Smooth muscle cell (in vitro differentiated cells): ENCODE measurements around the gene CADM2. TPM values are rescaled to one million over a fixed set of nuclear protein-coding genes. Genes with fewer than 3 reads are reported as not detected.

Experiments
- DNase-seq: peaks from one replicate; lab custom pipeline; 2025; ENCODE audit not compliant: unreplicated experiment; lab: John Stamatoyannopoulos, UW
- H2AFZ ChIP-seq: fragments of 200-600 bp; sonication (generic); 2 replicates; pipeline ENCODE4 v1.6.0; 2016; ENCODE audit warnings: antibody characterized with exemption, low read depth, mild to moderate bottlenecking
- H3F3A ChIP-seq: fragments of 200-600 bp; sonication (generic); 2 replicates; pipeline ENCODE4 v1.6.0; 2017; ENCODE audit warnings: antibody characterized with exemption, low read depth
- H3K27ac ChIP-seq: fragments of 200-600 bp; sonication (generic); 2 replicates; pipeline ENCODE4 v1.5.1; 2016; ENCODE audit warnings: low read depth, mild to moderate bottlenecking
- H3K27me3 ChIP-seq: fragments of 200-600 bp; sonication (generic); 2 replicates; pipeline ENCODE4 v1.6.1; 2016; ENCODE audit warnings: low read depth, mild to moderate bottlenecking
- H3K36me3 ChIP-seq: fragments of 200-600 bp; sonication (generic); 2 replicates; pipeline ENCODE4 v1.5.1; 2016; ENCODE audit warnings: low read depth
- H3K4me1 ChIP-seq: fragments of 200-600 bp; sonication (generic); 2 replicates; pipeline ENCODE4 v1.5.1; 2016; ENCODE audit warnings: low read depth
- H3K4me2 ChIP-seq: fragments of 200-600 bp; sonication (generic); 2 replicates; pipeline ENCODE4 v1.6.0; 2016; ENCODE audit warnings: mild to moderate bottlenecking
- H3K4me3 ChIP-seq: fragments of 200-600 bp; sonication (generic); 2 replicates; pipeline ENCODE4 v1.5.1; 2016; ENCODE audit warnings: mild to moderate bottlenecking
- H3K79me2 ChIP-seq: fragments of 200-600 bp; sonication (generic); 2 replicates; pipeline ENCODE4 v1.6.0; 2016; ENCODE audit warnings: low read depth, mild to moderate bottlenecking
- H3K9ac ChIP-seq: fragments of 200-600 bp; sonication (generic); 2 replicates; pipeline ENCODE4 v1.6.0; 2016; ENCODE audit warnings: low read depth
- H3K9me3 ChIP-seq: fragments of 200-600 bp; sonication (generic); replicated peaks from 2 replicates; pipeline ENCODE4 v1.5.1; 2016; ENCODE audit warnings: low read depth
- H4K20me1 ChIP-seq: fragments of 200-600 bp; sonication (generic); 2 replicates; pipeline ENCODE4 v1.6.0; 2016; ENCODE audit warnings: low read depth
- WGBS: methylation state at CpG from one replicate; pipeline ENCODE4 v1.1.7; 2016; ENCODE audit warnings: low lambda C conversion rate; 5-methylcytosine and 5-hydroxymethylcytosine counted together
- polyA plus RNA-seq: library from polyadenylated mRNA; unstranded; fragments of >200 nt; fragmentation: Nextera tagmentation; extraction: Ambion mirVana; gene quantifications from 2 replicates; pipeline ENCODE4 v1.2.1, GENCODE V29; 2016
- total RNA-seq: library from RNA; depleted of rRNA; stranded (reverse); fragments of >200 nt; gene quantifications from 2 replicates; pipeline ENCODE4 v1.2.3, GENCODE V29; 2014
- TF ChIP-seq, protein P1 (sequence below): fragments of 200-600 bp; sonication (generic); IDR thresholded peaks from 2 replicates; pipeline ENCODE4 v1.5.1; 2017; ENCODE audit warnings: borderline replicate concordance, mild to moderate bottlenecking, antibody characterized with exemption; ENCODE audit not compliant: insufficient read depth, poor library complexity, severe bottlenecking

The CADM2 gene
- total and polyA plus RNA-seq, 2 experiments from 2014 or later: 0.13 TPM; not detected in 1

GRCh38 chr3:85251766-85252165, 293.0 kb downstream of the CADM2 start:
- Histone ChIP-seq H3K9me3 (no peaks in the 10 kb centered on the region), H3K79me2 (no peaks in the 10 kb centered on the region), H2AFZ (no peak overlapping the region), H3K27ac (no peak overlapping the region), H3K27me3 (no peaks in the 10 kb centered on the region), H3K4me2 (no peak overlapping the region), H3K9ac (no peak overlapping the region), H3F3A (no peaks in the 10 kb centered on the region), H3K4me3 (no peak overlapping the region), H3K4me1 (no peaks in the 10 kb centered on the region), H4K20me1 (no peaks in the 10 kb centered on the region), H3K36me3 (no peaks in the 10 kb centered on the region)
- 95% methylated on average over 1 of the region's 1 CpG for WGBS
- DNase-seq: no peak
- TF ChIP-seq, protein P1, sequence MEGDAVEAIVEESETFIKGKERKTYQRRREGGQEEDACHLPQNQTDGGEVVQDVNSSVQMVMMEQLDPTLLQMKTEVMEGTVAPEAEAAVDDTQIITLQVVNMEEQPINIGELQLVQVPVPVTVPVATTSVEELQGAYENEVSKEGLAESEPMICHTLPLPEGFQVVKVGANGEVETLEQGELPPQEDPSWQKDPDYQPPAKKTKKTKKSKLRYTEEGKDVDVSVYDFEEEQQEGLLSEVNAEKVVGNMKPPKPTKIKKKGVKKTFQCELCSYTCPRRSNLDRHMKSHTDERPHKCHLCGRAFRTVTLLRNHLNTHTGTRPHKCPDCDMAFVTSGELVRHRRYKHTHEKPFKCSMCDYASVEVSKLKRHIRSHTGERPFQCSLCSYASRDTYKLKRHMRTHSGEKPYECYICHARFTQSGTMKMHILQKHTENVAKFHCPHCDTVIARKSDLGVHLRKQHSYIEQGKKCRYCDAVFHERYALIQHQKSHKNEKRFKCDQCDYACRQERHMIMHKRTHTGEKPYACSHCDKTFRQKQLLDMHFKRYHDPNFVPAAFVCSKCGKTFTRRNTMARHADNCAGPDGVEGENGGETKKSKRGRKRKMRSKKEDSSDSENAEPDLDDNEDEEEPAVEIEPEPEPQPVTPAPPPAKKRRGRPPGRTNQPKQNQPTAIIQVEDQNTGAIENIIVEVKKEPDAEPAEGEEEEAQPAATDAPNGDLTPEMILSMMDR: no peak

GRCh38 chr3:85252686-85253085, 293.9 kb downstream of the CADM2 start:
- WGBS: 47% methylated on average over 1 of the region's 1 CpG
- TF ChIP-seq, protein P1: no peak
- H3K36me3 ChIP-seq: no peaks in the 10 kb centered on the region

GRCh38 chr3:85254738-85255137, 295.9 kb downstream of the CADM2 start:
- H3K36me3 ChIP-seq: no peaks in the 10 kb centered on the region
- no peak overlapping the region for H3K27ac ChIP-seq
- no peaks in the 10 kb centered on the region for H4K20me1 ChIP-seq
- H3K9ac ChIP-seq: no peak overlapping the region
- no peaks in the 10 kb centered on the region for H3K4me1 ChIP-seq
- H3K9me3 ChIP-seq: no peaks in the 10 kb centered on the region
- H3K27me3 ChIP-seq: no peaks in the 10 kb centered on the region
- H3K4me3 ChIP-seq: no peak overlapping the region
- H3K79me2 ChIP-seq: no peaks in the 10 kb centered on the region
- H3F3A ChIP-seq: no peaks in the 10 kb centered on the region
- no peak overlapping the region for H3K4me2 ChIP-seq
- DNase-seq: no peak
- WGBS: 76% methylated on average over 3 of the region's 3 CpGs
- H2AFZ ChIP-seq: no peak overlapping the region
- TF ChIP-seq, protein P1: no peak

More at GRCh38 chr3:85252686-85253085, 293.9 kb downstream of the CADM2 start:
- H3K4me3 ChIP-seq: no peak overlapping the region
- H2AFZ ChIP-seq: no peak overlapping the region
- no peak for DNase-seq
- no peaks in the 10 kb centered on the region for H4K20me1 ChIP-seq
- no peaks in the 10 kb centered on the region for H3K79me2 ChIP-seq
- no peaks in the 10 kb centered on the region for H3F3A ChIP-seq
- H3K27ac ChIP-seq: no peak overlapping the region
- no peak overlapping the region for H3K9ac ChIP-seq
- no peaks in the 10 kb centered on the region for H3K9me3 ChIP-seq
- no peak overlapping the region for H3K4me2 ChIP-seq
- no peaks in the 10 kb centered on the region for H3K27me3 ChIP-seq
- H3K4me1 ChIP-seq: no peaks in the 10 kb centered on the region

DNA sequence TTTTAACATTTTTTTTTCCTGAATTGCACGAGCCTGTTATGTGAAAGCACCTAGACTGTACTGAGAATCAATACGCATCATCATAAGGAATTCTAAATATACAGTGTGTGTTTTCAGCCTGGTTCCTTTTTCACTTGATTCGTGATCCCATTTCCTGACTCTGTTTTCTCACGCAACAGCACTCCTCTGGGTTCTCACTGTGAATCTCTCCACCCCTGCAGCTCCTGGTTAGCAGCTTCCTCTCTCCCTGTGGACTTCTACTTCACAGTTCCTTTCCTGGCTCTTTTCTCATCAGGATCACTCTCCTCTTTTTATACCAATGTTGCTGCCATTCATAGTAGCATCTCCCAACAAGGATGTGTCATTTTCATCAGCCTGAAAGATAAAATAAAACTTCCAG, 297.2 kb downstream of the CADM2 start:
- no peaks in the 10 kb centered on the region for H3K36me3 ChIP-seq
- no peaks in the 10 kb centered on the region for H3K4me1 ChIP-seq
- 61% methylated on average over 4 of the region's 4 CpGs for WGBS
- H4K20me1 ChIP-seq: no peaks in the 10 kb centered on the region
- H3K27ac ChIP-seq: no peak overlapping the region
- no peaks in the 10 kb centered on the region for H3K27me3 ChIP-seq
- H3K9me3 ChIP-seq: no peaks in the 10 kb centered on the region
- TF ChIP-seq, protein P1: no peak
- no peak overlapping the region for H3K4me2 ChIP-seq
- no peak for DNase-seq
- no peaks in the 10 kb centered on the region for H3K79me2 ChIP-seq
- H3K9ac ChIP-seq: no peak overlapping the region
- no peak overlapping the region for H3K4me3 ChIP-seq
- H3F3A ChIP-seq: no peaks in the 10 kb centered on the region
- H2AFZ ChIP-seq: no peak overlapping the region
